GM18517 (cell line): ENCODE results near the gene OR11H6.
"Not testable (repeated sequence)": the region's sequence is repeated elsewhere in the genome, so short reads cannot be mapped to it uniquely, and the experiment has no call there.

ENCODE experiments used
- ATAC-seq: cut with Tn5 transposase; IDR thresholded peaks from one replicate; pipeline ENCODE4 v1.9.1; 2021; ENCODE audit warnings: mild to moderate bottlenecking, moderate library complexity; ENCODE audit not compliant: unreplicated experiment

The OR11H6 gene

DNA sequence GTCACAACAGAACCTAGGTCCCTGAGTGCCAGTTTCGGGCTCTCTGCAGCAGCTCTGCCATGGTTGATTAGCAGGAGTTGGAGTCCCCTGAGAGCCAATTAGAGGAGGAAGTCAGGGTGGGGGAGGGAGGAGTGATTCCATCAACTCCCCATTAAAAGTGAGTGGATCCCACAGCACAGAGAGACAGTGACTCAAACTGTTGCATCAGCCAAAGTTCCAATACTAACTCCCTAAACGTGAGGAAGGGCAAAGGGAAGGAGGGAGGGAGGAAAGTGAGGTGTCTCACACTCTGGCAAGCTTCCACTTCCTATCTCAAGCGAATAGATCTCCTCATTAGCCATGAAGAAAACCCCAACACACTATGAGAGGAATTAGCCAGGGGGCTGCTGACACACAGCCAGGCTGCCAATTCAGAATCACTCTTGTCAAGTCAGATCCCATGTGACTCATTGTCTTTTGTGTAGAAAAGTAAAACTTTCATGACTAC is 39.2 kb downstream of the OR11H6 start:
- ATAC-seq: no peak

DNA sequence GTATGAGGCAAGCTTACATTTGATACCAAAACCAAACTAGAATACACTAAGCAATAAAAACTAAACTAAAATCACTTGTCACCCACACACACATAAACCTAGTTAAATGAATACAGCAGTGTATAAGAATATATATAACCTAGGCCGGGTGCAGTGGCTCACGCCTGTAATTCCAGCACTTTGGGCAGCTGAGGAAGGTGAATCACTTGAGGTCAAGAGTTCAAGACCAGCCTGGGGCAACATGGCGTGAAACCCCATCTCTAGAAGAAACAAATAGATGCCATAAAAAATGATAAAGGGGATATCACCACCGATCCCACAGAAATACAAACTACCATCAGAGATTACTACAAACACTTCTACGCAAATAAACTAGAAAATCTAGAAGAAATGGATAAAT is 40.9 kb downstream of the OR11H6 start:
- not testable (repeated sequence) for ATAC-seq

DNA sequence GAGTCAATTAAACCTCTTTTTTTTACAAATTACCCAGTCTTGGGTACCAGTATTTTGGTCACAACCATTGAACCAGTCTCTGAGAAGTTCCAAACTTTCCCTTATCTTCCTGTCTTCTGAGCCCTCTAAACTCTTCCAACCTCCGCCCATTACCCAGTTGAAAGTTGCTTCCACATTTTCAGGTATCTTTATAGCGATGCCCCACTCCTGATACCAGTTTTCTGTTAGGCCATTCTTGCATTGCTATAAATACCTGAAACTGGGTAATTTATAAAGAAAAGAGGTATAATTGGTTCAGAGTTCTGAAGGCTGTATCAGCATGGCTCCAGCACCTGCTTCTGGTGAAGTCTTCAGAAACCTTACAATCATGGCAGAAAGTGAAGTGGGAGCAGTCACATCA is 50.6 kb downstream of the OR11H6 start:
- ATAC-seq: no peak
